NCI-H128 (cell line): ENCODE measurements around the gene DGKB.

Experiments
- DNase-seq: peaks from one replicate; lab custom pipeline; 2025; ENCODE audit not compliant: unreplicated experiment; lab: John Stamatoyannopoulos, UW

Gene DGKB

DNA sequence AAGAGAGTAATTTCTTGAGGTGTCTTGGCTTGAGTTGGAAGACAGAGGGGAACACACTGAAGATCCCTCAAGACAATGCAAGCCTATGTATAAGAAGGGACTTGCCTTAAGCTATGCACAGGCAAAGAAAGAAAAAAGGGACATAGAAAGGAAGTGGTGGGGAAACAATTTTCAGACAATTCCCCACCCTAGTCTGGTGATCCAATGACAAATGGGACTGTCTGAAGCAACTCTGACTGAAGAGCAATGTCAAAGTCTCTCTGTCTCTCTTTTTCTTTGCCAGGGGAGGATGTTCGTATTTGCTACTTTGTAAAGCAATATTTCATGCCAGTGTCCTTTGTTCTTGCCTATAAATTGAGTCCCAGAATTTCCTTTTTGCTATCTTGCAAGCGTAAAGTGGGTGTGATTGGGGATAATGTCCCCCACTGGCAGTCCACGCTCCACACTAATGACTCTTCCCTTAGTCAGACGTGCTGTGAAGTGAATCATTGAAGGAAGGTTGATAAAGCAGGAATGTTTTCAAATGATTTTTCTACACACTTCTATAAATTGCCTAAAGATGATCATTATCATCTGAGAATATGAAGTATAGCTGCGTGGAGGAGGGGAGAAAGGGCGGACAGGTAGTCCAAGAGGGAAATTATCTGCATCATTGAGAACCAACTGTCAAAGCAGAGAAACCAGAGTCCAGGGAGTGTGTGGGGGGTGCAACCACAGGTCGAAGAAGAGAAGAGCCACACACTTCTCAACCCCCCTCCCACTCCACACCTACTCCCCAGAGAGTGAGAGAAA, 669.3 kb downstream of the DGKB start:
- DNase-seq: no peak

DNA sequence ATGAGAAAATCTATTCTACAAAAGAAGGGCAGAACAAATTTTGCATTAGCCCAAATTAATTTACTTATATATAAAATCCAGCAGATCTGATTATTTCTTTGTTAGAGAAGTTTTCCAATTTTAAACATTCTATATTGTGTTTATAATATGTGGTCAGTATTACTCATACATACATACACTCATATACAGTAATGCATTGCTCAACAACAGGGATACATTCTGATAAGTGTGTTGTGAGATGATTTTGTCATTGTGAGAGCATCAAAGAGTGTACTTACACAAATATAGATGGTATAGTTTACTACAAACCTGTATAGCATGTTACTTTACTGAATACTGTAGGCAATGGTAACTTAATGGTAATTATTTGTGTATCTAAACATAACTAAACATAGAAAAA, 673.5 kb downstream of the DGKB start:
- no peak for DNase-seq

DNA sequence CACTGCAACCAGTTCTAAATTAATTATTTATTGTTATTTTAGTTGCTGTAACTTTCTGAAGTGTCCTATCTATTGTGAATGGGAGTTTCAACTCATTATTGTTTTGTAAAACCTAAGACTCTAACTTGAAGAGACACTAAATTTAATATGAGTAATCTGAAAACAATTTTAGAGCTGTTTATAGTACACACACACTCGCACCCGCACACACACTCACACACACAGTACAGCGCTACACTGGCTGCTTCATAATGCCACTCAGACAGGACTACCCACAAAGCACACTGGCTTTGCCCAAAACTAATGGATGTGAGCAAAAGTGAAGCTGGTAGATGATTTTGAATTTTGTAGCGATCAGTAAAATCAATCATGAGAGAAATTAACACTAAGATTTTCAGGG, 674.2 kb downstream of the DGKB start:
- DNase-seq: no peak

DNA sequence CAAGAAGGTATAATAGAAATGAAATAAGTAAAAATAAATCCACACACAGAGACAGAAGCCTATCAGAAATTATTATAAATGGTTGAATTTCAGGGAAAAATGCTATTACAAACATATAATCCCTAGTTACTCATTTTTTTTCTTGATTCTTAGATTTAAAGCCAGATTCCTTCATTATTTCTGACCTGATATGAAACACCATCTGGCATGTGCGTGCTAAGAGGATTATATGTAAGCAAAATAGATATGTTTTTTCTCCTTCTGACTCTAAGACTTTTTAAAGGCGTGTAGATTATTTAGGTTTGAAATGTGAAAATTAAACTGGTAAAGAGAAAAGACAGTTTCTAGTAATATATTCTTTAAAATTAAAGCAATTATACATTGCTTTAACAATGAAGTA, 676.4 kb downstream of the DGKB start:
- DNase-seq: no peak

DNA sequence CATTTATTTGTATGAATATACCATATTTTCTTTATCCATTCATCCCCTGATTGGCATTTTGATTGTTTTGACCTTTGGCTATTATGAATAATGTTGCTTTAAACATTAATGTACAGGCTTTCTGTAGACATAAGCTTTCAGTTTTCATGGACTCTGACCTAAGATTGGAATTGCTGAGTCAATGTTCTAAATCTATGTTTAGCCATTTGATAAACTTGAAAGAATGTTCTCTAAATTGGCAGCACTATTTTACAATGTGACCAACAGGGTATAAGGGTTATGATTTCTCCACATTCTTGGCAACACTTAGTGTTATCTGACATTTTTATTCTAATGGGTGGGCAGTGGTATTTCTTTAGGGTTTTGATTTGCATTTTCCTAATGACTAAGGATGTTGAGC, 683.4 kb downstream of the DGKB start:
- DNase-seq: no peak

DNA sequence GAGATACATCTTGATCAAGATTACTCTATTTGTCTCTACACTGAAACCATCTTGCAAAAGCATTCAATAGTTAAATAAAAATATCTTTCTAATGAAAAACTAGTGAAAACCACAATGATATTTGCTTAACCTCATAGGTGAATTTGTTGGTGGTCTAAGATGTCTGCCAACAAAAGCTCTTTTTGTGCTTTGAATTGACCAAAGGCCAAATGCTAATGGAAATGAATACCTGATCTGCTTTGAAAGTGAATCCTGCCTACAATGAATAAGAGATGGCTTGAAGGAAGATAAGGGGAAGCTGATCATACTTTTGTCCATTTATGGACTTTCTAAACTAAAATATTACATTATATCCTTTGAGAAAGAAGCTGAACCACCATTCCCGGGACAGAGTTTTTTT, 684.2 kb downstream of the DGKB start:
- no peak for DNase-seq

DNA sequence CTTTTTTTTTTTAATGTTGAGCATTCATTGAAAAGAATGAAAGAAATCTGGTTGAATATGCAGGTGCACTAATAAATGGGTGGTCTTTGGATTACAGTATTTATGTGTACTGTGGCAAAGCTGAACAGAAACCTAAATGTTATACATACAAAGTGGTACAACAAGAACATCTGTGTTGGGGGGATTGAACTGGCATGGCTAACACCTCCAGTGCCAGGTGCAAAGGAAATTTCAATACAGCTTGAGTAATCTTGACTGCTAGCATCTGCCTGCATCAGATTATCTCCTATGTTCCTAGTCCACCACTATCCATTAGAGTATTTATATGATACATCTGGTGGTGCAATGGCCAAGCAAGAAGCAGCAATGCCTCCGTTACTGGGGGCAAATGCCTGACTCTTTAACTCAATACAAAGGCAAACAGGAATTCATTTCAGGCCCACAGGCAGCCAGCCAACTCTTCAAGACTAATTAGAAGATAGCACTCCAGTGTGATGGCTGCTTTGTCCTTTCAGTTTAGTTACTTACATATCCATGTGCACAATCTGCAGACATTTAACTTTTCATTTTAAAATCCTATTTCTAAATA, 692.6 kb downstream of the DGKB start:
- no peak for DNase-seq

DNA sequence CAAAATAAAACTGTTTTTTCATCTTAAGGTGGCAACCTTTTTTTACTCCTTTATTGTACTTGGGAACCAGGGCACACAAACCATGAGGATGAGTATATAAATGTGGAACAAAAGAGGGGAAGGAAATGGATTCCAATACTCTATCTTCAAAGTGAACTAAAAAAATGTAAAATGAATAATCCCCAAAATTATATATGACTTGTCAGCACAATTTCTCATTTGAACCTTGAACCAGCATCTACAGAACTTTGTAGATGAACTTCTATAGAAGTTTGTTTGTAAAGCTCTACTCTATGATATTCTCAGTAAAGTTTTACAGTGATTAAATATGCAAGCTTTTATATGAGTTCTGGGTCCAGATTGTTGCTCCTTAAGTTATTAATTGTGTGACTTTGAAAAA, 694.8 kb downstream of the DGKB start:
- DNase-seq: no peak

DNA sequence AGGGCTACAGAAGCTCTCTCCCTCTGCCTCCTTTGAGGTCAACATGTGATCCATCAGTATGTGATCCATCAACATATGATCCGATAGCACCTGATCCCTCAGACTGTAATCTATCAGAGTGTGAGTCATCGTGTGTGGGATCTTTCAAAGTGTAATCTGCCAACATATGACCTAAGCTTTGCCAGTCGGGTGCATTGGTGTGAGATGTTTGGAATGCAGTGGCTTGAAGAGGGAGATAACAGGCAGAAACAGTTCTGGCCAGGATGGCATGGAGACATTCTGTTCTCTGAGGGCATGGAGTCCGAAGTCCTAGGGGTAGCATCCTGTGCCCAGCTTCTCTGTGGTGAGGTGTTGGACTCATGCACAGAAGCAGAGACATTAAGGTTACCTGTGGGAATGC, 695.4 kb downstream of the DGKB start:
- DNase-seq: no peak

DNA sequence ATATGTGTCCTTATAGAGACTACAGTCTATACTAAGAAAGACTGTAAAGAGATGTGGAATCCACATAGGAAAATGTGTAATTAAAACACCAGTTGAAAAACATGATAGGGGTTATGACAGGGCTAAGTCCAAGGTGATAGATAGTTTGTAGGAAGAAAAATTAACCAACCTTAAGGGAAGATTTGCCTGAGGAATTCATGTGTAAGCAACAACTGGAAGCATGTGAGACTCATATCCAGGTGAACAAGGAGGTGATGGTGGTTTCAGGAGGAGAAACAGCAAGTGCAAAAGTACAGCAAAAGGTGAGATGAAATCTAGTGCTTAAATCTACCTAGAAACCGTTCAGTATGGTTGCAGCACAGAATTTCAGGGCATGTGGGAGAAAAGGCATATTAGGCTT, 696.4 kb downstream of the DGKB start:
- no peak for DNase-seq

DNA sequence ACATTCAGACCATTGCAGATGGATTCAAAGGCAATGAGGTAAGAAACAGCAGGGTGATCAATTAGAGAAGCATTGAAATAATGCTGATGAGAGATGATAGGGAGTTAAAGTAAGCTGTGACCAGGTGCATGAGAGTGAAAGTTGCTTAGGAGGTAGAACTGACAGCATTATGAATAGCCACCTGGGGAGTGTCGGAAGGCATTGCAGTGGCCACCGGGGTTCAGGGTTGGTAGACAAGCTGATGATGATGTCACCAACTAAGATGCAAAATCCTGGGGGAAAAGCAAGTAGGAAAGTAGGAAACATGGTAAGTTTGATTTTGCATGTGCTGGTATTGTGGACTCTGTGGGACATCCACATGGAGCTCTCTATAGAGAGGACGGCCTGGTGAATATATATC, 701.2 kb downstream of the DGKB start:
- DNase-seq: no peak

DNA sequence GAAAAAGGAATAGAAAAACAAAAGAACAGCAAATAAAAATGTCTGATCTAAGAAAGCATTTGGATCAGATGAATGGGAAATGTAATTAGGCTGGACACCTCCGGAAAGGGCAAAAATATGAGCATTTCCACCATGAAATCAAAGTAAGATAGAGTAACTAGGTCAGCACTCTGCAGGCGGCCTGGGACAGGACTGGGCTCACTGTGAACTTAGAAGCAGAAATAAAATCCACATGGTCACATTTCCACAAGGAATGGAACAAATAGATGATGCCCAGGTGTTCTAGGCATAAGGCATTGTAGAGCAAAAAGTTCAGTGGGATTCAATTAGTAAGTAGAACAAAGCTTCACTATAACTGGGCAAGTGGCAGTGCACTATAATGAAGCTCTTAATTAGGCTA, 703.2 kb downstream of the DGKB start:
- DNase-seq: no peak

DNA sequence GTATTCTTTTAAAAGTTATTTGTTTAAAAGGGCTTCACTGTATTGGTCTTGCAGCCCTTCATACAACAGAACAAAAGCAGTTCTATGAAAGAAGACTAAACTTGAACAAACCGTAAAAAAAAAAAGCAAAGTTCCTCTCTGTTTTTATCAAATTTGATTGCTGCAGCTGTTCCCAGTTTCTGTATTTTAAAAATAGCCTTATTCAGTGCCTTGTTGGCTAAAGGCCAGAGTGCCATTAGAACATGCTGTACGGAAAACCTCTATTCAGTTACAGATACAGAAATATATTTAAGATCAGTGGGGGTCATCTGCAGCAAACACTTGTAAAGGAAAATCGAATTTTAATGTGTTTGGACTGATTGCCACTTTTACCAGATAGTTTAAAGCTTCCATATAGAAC, 705.3 kb downstream of the DGKB start:
- DNase-seq: no peak

DNA sequence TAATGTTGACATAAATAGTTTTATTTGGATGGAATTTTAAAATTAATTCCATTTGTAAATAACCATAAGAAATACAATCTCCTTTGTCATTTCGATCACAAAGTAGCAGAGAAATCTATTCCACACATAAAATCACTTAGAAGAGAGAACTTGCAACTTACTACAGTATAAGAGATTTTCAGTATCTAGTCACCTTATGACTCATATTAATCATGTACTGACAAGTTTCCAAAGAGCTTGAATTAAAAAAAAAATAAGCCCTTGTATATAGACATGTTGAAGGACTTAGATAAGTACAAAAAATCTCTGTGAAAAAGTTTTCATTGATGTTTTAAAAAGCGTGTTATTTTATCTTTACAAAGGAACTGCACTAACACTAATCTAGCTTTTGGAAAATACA, 706.0 kb downstream of the DGKB start:
- DNase-seq: no peak

DNA sequence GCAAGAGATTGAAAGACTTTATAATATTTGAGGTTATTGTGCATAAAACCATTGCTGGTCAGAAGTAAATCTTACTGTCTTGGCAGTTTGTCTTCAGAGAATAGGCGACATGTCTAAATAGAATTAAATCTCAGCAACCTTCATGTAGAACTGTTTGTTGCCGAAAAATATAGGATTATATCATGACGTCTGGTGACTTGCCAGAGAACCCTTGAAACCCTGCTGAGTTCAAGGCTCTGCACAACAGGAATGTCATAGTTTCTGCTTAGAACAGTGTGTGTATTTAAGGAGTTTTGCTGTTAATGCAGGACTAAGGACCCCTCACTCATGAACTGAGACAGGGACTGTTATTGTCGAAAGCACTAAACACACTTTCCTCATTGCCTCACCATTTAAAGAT, 706.7 kb downstream of the DGKB start:
- no peak for DNase-seq

DNA sequence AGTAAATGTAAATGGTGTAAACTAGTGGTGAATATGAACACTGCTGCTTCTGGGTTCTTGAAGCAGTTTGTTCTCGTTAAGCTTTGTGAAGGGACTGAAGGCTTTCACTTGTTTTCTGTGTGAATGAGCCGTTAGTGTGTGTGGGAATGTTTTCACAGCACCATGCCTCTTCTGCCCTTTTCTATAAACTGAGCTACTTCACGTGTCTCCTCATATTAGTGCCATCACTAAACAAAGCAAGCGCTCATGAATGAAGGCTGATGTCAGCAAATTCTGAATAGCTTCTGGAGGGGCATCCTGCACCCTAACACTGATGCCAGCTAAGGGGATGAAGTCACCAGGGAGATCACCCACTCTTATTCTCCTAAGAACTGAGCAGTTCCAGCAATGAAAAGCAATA, 707.5 kb downstream of the DGKB start:
- no peak for DNase-seq

DNA sequence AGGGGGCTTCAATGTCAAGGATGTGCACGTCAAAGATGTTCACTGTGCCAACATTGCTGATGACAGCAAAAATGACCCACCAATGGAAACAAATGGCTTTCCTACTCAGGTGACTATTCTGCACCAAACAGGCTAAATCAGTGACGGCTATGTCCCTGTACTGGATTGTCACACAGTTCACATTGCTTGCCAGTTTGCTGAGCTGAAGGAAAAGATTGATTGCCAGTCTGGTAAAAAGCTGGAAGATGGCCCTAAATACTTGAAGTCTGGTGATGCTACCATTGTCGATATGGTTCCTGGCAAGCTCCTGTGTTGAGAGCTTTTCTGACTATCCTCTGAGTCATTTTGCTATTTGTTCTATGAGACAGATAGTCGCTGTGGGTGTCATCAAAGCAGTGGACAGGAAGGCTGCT, 710.9 kb downstream of the DGKB start:
- DNase-seq: no peak

DNA sequence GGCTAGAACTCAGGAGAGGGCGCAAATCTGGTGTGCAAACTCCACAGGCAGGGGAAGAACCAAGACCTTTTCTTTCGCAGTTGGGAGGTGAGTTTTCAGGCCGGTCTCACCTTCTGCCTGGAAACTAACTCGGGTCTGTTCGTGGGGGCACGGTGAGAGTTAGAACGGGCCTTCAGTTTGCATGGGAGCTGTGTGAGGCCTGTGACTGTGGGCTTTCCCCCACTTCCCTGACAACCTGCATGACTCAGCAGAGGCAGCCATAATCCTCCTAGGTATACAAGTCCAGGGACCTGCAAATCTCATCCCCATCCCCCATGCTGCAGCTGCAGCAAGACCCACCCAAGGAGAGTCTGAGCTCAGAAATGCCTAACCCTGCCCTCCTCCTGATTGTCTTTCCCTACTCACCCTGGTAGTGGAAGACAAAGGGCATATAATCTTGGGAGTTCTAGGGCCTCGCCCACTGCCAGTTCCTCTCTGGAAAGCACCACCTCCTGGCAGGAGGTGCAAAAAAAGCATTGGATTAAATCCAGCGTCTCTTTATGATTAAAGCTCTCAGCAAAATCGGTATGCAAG, 718.2 kb downstream of the DGKB start:
- no peak for DNase-seq

DNA sequence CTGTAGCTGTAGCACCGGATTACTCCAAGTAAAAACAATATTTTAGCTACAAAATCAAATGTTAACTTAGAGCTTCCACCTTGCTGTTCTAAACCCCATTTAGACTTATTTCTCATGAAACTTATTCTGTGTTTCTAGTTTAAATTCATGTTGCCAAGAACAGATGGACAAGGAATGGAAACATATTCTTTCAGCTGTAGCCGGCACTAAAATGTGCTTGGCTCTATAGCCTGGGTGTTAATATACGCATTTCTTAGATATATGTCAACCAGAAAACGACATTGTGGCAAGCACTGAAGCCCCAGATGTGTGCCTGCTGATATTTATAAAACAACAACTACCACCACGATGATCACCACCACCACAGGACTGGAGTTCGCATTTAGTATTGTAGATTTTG, 722.8 kb downstream of the DGKB start:
- no peak for DNase-seq

DNA sequence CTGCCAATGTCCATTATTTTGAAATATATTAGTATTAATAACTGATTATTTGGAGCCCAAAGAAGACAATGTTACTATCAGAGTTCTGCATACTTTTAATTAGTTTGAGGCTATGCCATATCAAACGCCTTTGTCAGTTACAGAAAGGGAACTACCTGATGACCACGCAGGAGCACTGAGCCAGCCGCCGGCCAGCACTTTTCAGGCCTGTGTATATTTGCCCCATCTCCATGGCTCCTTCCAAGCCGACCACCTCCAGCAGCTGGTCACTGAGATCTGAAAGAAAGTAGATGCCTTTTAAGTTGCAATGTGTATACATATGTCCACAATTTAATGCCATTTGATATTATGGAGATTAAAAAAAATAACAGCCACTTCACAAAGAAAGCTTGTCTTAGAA, 724.7 kb downstream of the DGKB start:
- no peak for DNase-seq

DNA sequence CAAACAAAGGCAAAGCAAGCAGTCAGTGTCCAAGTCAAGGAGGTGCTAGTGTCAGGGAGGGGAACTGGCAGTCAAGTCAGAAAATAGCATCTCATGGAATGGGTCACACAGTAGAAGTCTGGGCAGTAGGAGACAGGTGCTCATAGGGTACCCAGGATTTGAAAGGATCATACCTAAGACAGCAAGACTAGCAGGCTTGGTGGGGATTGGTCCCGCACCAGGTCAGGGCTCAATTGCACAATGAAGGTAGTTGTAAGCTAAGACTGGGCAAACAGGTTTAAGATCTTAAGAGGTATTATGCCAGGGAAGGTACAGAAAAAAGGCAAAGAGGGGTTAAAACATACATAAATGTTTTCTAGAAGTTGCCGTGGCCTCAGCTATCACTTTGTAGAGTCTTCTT, 731.7 kb downstream of the DGKB start:
- DNase-seq: no peak

DNA sequence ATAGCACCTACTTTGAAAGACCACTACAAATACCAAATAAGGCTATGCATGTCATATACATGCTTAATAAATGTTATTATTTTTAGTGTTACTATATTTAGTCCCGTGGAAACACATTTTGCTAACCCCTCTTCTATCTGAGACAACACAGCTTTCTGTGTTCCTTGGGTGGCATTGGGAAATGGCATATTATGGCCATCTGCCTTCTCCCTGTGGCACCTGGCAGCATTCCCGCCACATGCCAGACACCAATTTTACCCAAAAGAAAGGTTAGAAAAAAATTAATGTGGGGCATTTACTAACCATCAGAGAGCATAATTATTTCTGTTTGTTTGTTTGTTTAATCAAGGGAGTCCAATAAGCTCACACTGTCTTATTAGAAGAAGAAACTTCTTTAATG, 744.4 kb downstream of the DGKB start:
- DNase-seq: no peak

DNA sequence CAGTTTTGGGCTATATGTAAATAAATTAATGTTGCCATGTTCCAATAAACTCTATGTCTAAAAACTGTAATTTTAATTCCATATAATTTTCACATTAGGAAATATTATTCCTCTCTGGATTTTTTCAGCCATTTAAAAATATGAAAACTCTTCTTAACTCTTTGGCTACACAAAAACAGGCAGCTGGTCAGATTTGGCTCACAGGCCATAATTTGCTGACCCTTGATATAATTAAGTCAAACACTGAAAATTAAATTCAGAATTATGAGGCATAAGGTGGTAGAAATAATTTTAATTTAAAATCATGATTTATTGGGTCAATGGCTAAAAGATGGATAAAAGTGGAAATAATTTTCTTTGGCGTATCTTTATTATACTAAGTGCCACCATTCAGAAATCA, 746.1 kb downstream of the DGKB start:
- no peak for DNase-seq
